ENCODE measurements around the gene IGSF9.

The IGSF9 gene

DNA sequence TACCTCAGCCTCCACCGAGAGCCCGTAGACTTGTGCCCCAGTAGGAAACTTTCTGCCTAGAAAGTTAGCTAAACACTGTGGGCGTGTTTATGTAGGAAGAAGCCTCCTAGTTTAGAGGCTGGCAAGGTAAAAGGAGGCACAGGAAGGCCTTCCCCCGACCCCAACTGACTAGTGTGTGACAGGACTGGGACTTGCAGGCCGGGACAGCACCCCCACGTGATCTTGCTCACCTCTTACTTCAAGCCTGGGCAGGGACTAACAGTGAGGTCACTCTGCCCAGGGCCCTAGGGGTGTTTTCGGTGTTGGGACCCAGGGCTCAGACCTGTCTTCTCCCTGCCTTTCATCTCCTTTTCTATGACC is 19.7 kb downstream of the IGSF9 start:
- H2AFZ ChIP-seq (ENCODE audit: low read length) = no peak overlapping the region
- peaks cover 50% of the 10 kb centered on the region for H3K4me1 ChIP-seq (ENCODE audit: insufficient read depth, low read length, severe bottlenecking)
- H3K9me2 ChIP-seq (ENCODE audit: low read depth, low read length) = no peaks in the 10 kb centered on the region
- H3K79me2 ChIP-seq (ENCODE audit: insufficient read depth, low read length) = no peaks in the 10 kb centered on the region
- no peaks in the 10 kb centered on the region for H4K20me1 ChIP-seq (ENCODE audit: insufficient read depth, low read length)
- peaks cover 3% of the 10 kb centered on the region; the same call in 1 of the 2 replicates for H3K36me3 ChIP-seq (ENCODE audit: insufficient read depth, low read length)
- TF ChIP-seq, protein P1, sequence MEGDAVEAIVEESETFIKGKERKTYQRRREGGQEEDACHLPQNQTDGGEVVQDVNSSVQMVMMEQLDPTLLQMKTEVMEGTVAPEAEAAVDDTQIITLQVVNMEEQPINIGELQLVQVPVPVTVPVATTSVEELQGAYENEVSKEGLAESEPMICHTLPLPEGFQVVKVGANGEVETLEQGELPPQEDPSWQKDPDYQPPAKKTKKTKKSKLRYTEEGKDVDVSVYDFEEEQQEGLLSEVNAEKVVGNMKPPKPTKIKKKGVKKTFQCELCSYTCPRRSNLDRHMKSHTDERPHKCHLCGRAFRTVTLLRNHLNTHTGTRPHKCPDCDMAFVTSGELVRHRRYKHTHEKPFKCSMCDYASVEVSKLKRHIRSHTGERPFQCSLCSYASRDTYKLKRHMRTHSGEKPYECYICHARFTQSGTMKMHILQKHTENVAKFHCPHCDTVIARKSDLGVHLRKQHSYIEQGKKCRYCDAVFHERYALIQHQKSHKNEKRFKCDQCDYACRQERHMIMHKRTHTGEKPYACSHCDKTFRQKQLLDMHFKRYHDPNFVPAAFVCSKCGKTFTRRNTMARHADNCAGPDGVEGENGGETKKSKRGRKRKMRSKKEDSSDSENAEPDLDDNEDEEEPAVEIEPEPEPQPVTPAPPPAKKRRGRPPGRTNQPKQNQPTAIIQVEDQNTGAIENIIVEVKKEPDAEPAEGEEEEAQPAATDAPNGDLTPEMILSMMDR (IDR thresholded peaks at IDR 0.05; ENCODE audit: low read length) = no peak
- TF ChIP-seq EZH2 (IDR thresholded peaks at IDR 0.05; ENCODE audit: borderline replicate concordance, low read length) = no peak
- H3K27me3 ChIP-seq (ENCODE audit: insufficient read depth, low read length) = peaks cover 4% of the 10 kb centered on the region; the same call in 1 of the 2 replicates
- H3K9ac ChIP-seq (ENCODE audit: low read length) = no peak overlapping the region; the same call in 1 of the 2 replicates
- H3K9me3 ChIP-seq (ENCODE audit: low read length) = no peaks in the 10 kb centered on the region
- H3K4me3 ChIP-seq (ENCODE audit: low read depth, low read length, poor library complexity, severe bottlenecking) = peak overlapping the region; percentile 79
- no peaks in the 10 kb centered on the region for H3F3A ChIP-seq (ENCODE audit: insufficient read depth, low read length)
- H3K27ac ChIP-seq (ENCODE audit: low read depth, low read length, poor library complexity, severe bottlenecking) = no peak overlapping the region
- H3K4me2 ChIP-seq (ENCODE audit: low read length) = peak overlapping the region; percentile 84

DNA sequence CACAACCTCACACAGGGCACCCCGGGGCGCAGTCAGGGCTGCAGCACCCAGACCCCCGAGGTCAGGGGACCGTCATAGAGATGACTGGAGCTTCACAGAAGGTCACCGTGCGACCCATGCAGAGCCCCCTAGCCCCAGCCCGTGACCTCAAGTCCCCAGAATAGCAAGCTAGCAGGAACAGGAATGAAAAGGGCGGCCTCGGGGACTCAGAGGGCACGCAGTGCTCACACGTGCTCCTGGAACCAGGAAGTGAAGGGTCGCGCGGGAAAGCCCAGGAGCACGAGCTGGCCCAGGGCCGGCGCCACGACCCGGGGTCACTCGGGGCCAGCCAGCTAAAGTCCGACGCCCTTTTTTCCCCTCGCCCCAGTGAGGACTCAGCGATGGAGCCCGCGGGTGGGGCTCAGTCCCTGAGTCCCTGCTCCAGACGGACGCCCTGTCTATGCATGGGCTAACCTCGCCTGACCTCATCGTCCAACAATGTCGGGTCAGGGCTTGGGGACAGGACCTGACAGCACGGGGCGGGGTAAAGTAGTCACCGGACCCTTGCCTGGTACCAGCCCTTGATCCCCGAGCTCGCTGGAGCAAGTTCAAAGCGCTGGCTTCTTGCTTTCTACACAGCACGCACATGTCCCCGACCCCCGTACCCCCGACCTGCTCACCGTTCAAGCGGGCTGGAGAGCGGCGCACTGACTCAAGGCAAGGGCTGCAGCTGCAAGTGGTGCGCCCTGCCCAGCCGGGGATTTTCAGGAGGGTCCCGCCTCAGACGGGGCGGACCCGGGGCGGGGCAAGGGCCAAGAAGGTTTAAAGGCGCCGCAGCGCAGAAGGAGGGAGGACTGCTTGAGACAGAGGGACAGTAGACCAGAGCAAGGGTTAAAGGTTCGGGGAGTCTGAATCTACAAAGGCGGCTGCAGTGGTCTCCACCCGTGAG is 20.4 kb downstream of the IGSF9 start, which contains the start of gene TAGLN2:
TAGLN2 (minus strand) TSS at position 717 of the 928 bp plus-strand sequence. CDS start 4,998 bp downstream, outside the sequence.
- peak within 1 kb of the TSS; percentile 79 for H3K4me3 ChIP-seq (ENCODE audit: low read depth, low read length, poor library complexity, severe bottlenecking)
- H3K4me2 ChIP-seq (ENCODE audit: low read length) = peak within 1 kb of the TSS; percentile 84
- peak within 1 kb of the TSS; percentile 87 for H3K27ac ChIP-seq (ENCODE audit: low read depth, low read length, poor library complexity, severe bottlenecking)
- H3F3A ChIP-seq (ENCODE audit: insufficient read depth, low read length) = no peaks in the 10 kb centered on the region
- H4K20me1 ChIP-seq (ENCODE audit: insufficient read depth, low read length) = no peaks in the 10 kb centered on the region
- H3K9me2 ChIP-seq (ENCODE audit: low read depth, low read length) = no peaks in the 10 kb centered on the region
- peaks cover 4% of the 10 kb centered on the region; the same call in 1 of the 2 replicates for H3K27me3 ChIP-seq (ENCODE audit: insufficient read depth, low read length)
- peaks cover 50% of the 10 kb centered on the region for H3K4me1 ChIP-seq (ENCODE audit: insufficient read depth, low read length, severe bottlenecking)
- H2AFZ ChIP-seq (ENCODE audit: low read length) = no peak within 1 kb of the TSS
- no peaks in the 10 kb centered on the region for H3K79me2 ChIP-seq (ENCODE audit: insufficient read depth, low read length)
- peaks cover 10% of the 10 kb centered on the region; the same call in 1 of the 2 replicates for H3K36me3 ChIP-seq (ENCODE audit: insufficient read depth, low read length)
- no peaks in the 10 kb centered on the region for H3K9me3 ChIP-seq (ENCODE audit: low read length)
- H3K9ac ChIP-seq (ENCODE audit: low read length) = peak within 1 kb of the TSS; percentile 74
- TF ChIP-seq, protein P1 (IDR thresholded peaks at IDR 0.05; ENCODE audit: low read length) = no peak
- TF ChIP-seq EZH2 (IDR thresholded peaks at IDR 0.05; ENCODE audit: borderline replicate concordance, low read length) = no peak

DNA sequence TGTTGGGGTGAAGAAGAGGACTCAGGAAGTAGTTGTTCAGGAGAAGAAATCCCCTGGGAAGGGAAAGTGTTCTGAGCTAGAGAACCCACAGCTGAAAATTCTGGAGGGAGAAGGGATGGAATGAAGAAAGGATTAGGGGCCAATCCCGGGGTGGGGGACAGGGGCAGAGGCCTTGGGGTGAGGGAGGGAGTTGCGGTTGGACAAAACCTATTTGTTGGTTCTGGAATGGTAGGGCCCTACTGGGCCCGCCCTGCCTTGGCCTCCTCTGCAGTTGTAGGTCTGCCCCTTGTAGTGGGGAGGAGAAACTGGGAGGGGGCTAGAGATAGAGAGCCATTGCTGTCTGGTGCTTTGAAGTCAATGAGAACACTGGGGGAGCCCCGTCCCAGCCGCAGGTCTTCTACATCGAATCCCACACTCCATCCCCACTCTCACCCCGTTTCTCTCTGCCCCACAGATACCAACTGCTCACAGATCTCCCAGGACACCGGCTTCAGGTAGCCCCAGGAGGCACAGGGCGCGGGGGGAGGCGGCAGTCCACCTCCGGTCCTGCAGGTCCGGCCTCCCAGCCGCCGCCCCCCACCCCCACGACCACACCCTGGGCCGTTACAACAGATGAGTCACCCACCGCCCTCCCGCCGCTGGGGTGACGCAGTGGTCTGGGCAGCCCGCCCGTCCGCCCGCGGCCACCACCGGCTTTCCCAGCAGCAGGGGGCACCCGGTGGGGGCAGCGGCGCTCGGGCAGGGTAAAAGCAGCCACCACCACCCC is 21.2 kb downstream of the IGSF9 start:
- H3K79me2 ChIP-seq (ENCODE audit: insufficient read depth, low read length) = no peaks in the 10 kb centered on the region
- H4K20me1 ChIP-seq (ENCODE audit: insufficient read depth, low read length) = no peaks in the 10 kb centered on the region
- TF ChIP-seq EZH2 (IDR thresholded peaks at IDR 0.05; ENCODE audit: borderline replicate concordance, low read length) = no peak

More for the DNA sequence above, 21.2 kb downstream of the IGSF9 start:
- Histone ChIP-seq H3K27ac (ENCODE audit: low read depth, low read length, poor library complexity, severe bottlenecking) (peak overlapping the region; percentile 87), H2AFZ (ENCODE audit: low read length) (no peak overlapping the region), H3K9me2 (ENCODE audit: low read depth, low read length) (no peaks in the 10 kb centered on the region), H3K4me1 (ENCODE audit: insufficient read depth, low read length, severe bottlenecking) (peaks cover 50% of the 10 kb centered on the region), H3K4me3 (ENCODE audit: low read depth, low read length, poor library complexity, severe bottlenecking) (peak overlapping the region; percentile 79), H3K9ac (ENCODE audit: low read length) (peak overlapping the region; percentile 74), H3K4me2 (ENCODE audit: low read length) (peak overlapping the region; percentile 84), H3K27me3 (ENCODE audit: insufficient read depth, low read length) (no peaks in the 10 kb centered on the region), H3K9me3 (ENCODE audit: low read length) (no peaks in the 10 kb centered on the region), H3F3A (ENCODE audit: insufficient read depth, low read length) (no peaks in the 10 kb centered on the region), H3K36me3 (ENCODE audit: insufficient read depth, low read length) (peaks cover 18% of the 10 kb centered on the region; the same call in 1 of the 2 replicates)
